OCI-LY1 (cell line): ENCODE results near the gene RNF20.

Source experiments
- CTCF ChIP-seq: fragments of 200-600 bp; sonication (generic), shearing (Covaris generic); IDR thresholded peaks from 2 replicates; pipeline ENCODE4 v1.5.1; 2017; ENCODE audit warnings: mild to moderate bottlenecking, antibody characterized with exemption, low read length, moderate library complexity, mixed read lengths
- EZH2 ChIP-seq: fragments of 200-600 bp; sonication (generic), shearing (Covaris generic); IDR thresholded peaks from 2 replicates; pipeline ENCODE4 v1.8.0; 2017; ENCODE audit warnings: borderline replicate concordance, mixed run types, mild to moderate bottlenecking, antibody characterized with exemption, low read length, moderate library complexity, mixed read lengths

GRCh38 chr9:101530076-101530711 is 3.5 kb upstream of the RNF20 start:
- TF ChIP-seq CTCF, result peak; percentile 76
- no peak for TF ChIP-seq EZH2
